ENCODE results near the gene BIN2. TPM values are rescaled to one million over a fixed set of nuclear protein-coding genes. Genes with fewer than 3 reads are reported as not detected.

Gene BIN2
- total and polyA plus RNA-seq, 9 of the 15 experiments (the other 6 are each of a cell fraction or from before 2014, with no cell fraction given), result 0.04 to 0.39 (median 0.25) TPM; not detected in 1

- TF ChIP-seq SIN3A (IDR thresholded peaks at IDR 0.05; ENCODE audit: borderline replicate concordance in 2 of 2, control insufficient read depth in 1 of 2, low read depth in 2 of 2, low read length in 2 of 2) (no peak), ZNF592 (IDR thresholded peaks at IDR 0.05) (peak; percentile 91), TRIM25 (IDR thresholded peaks at IDR 0.05; ENCODE audit: borderline replicate concordance) (no peak), ZNF77 (CRISPR knock-in tag; IDR thresholded peaks at IDR 0.05) (no peak), PRDM10 (IDR thresholded peaks at IDR 0.05; ENCODE audit: partially characterized antibody) (no peak), CBFA2T3 (IDR thresholded peaks at IDR 0.05) (peak; percentile 69), USF1 (CRISPR knock-in tag; IDR thresholded peaks at IDR 0.05) (no peak), ZNF785 (CRISPR knock-in tag; IDR thresholded peaks at IDR 0.05) (no peak), BHLHE40 (IDR thresholded peaks at IDR 0.05; ENCODE audit: low read length) (no peak), ZNF133 (CRISPR knock-in tag; IDR thresholded peaks at IDR 0.05) (no peak), L3MBTL2 (IDR thresholded peaks at IDR 0.05) (peak; percentile 84), JUN (IDR thresholded peaks at IDR 0.05; ENCODE audit: borderline replicate concordance, low read depth, low read length) (0 out of 2 replicates have a peak, but pooled peaks have one; percentile 8), JUN (CRISPR knock-in tag; IDR thresholded peaks at IDR 0.05; ENCODE audit: borderline replicate concordance) (no peak), SLC30A9 (CRISPR knock-in tag; IDR thresholded peaks at IDR 0.05) (no peak), ZBTB33 (CRISPR knock-in tag; IDR thresholded peaks at IDR 0.05) (no peak)
Observed at GRCh38 chr12:51326698-51327439, 2.9 kb upstream of the BIN2 start (continued).

Measured in K562 (cell line).